Activated naive CD4-positive, alpha-beta T cell treated with anti-CD3 and anti-CD28 coated beads for 36 hours (primary cell): Measurements from ENCODE around the gene CD101. TPM values are rescaled to one million over a fixed set of nuclear protein-coding genes. Genes with fewer than 3 reads are reported as not detected.

Experiments used
- CTCF ChIA-PET: fragments of 350-600 bp; sonication (Branson Sonifier 250); formaldehyde crosslinking; loops from one replicate; lab custom pipeline; 2021; ENCODE audit warnings: antibody characterized with exemption; lab: Charles Lee
- DNase-seq: peaks from one replicate; pipeline ENCODE4 v3.0.0-alpha.2; 2020
- H3K27ac Mint-ChIP-seq: one replicate; pipeline ENCODE4 v1.8.0; 2021; ENCODE audit warnings: mild to moderate bottlenecking, mixed read lengths
- H3K27me3 Mint-ChIP-seq: one replicate; pipeline ENCODE4 v1.8.0; 2021; ENCODE audit warnings: low read depth, mixed read lengths
- H3K36me3 Mint-ChIP-seq: one replicate; pipeline ENCODE4 v1.8.0; 2021; ENCODE audit warnings: low read depth, mixed read lengths
- H3K4me1 Mint-ChIP-seq: one replicate; pipeline ENCODE4 v1.8.0; 2021; ENCODE audit warnings: low read depth, mixed read lengths
- H3K4me3 Mint-ChIP-seq: one replicate; pipeline ENCODE4 v1.8.0; 2021; ENCODE audit warnings: mild to moderate bottlenecking, moderate library complexity, mixed read lengths
- H3K9me3 Mint-ChIP-seq: one replicate; pipeline ENCODE4 v1.8.0; 2021; ENCODE audit warnings: mixed read lengths
- intact Hi-C: fragments of 100-400 bp; cut with micrococcal nuclease; formaldehyde crosslinking; loops from one replicate; pipeline ENCODE4 v1.15.1; 2023
- total RNA-seq, 2 experiments: library from RNA; stranded (reverse); gene quantifications; one replicate each; pipeline ENCODE4 v1.2.3, GENCODE V29; 2021

Gene CD101
- total RNA-seq, 2 experiments from 2014 or later, result 0.83 to 1.1 TPM

- Mint-ChIP-seq H3K9me3 (peaks cover 3% of the 10 kb centered on the region), H3K4me1 (peaks cover 32% of the 10 kb centered on the region), H3K36me3 (peaks cover 10% of the 10 kb centered on the region), H3K27ac (peak overlapping the region; percentile 31), H3K27me3 (no peaks in the 10 kb centered on the region), H3K4me3 (no peak overlapping the region)
- no peak for DNase-seq
- intact Hi-C loops, result no loop called here
- CTCF ChIA-PET, result no interaction called here
Measured at GRCh38 chr1:117045644-117046043, 44.1 kb downstream of the CD101 start.

GRCh38 chr1:117046781-117047180 is 45.2 kb downstream of the CD101 start:
- CTCF ChIA-PET, result interaction anchor here (0.6 to 1.2 kb wide), 4 partner anchors 25 to 322 kb away, joined by 3 to 6 read pairs (median 4); no protein-coding TSS in a partner anchor
- peaks cover 44% of the 10 kb centered on the region for H3K4me1 Mint-ChIP-seq
- H3K27ac Mint-ChIP-seq, result no peak overlapping the region
- DNase-seq, result no peak
- H3K27me3 Mint-ChIP-seq, result no peaks in the 10 kb centered on the region
- peaks cover 3% of the 10 kb centered on the region for H3K9me3 Mint-ChIP-seq
- H3K4me3 Mint-ChIP-seq, result no peak overlapping the region
- peaks cover 10% of the 10 kb centered on the region for H3K36me3 Mint-ChIP-seq
- intact Hi-C loops, result no loop called here

- intact Hi-C loops, result no loop called here
- H3K27ac Mint-ChIP-seq, result no peak overlapping the region
- H3K27me3 Mint-ChIP-seq, result no peaks in the 10 kb centered on the region
- peaks cover 3% of the 10 kb centered on the region for H3K9me3 Mint-ChIP-seq
- H3K4me3 Mint-ChIP-seq, result no peak overlapping the region
- H3K4me1 Mint-ChIP-seq, result peaks cover 49% of the 10 kb centered on the region
- CTCF ChIA-PET, result interaction anchor here (0.6 to 1.2 kb wide), 4 partner anchors 26 to 323 kb away, joined by 3 to 6 read pairs (median 4); no protein-coding TSS in a partner anchor
- DNase-seq, result no peak
- peaks cover 10% of the 10 kb centered on the region for H3K36me3 Mint-ChIP-seq
Measured at GRCh38 chr1:117047271-117047670, 45.7 kb downstream of the CD101 start.

GRCh38 chr1:117049857-117050256 is 48.3 kb downstream of the CD101 start:
- no peak for DNase-seq
- Mint-ChIP-seq H3K27ac (peak overlapping the region; percentile 68), H3K27me3 (no peaks in the 10 kb centered on the region), H3K9me3 (no peaks in the 10 kb centered on the region), H3K36me3 (peaks cover 13% of the 10 kb centered on the region), H3K4me1 (peaks cover 57% of the 10 kb centered on the region), H3K4me3 (peak overlapping the region; percentile 42)
- CTCF ChIA-PET, result interaction anchor here (0.7 to 1.9 kb wide), 5 partner anchors 10 to 475 kb away, joined by 3 to 5 read pairs (median 3); partner anchors contain the start of gene TTF2
- intact Hi-C loops, result loop anchor here (1.0 kb wide), 6 partner anchors 10 to 223 kb away; partner anchors contain the start of genes CD101 and TTF2

- Mint-ChIP-seq H3K27ac (peak overlapping the region; percentile 28), H3K9me3 (no peaks in the 10 kb centered on the region), H3K4me3 (peak overlapping the region; percentile 45), H3K4me1 (peaks cover 61% of the 10 kb centered on the region), H3K36me3 (peaks cover 15% of the 10 kb centered on the region), H3K27me3 (no peaks in the 10 kb centered on the region)
- peak; percentile 69 for DNase-seq
- CTCF ChIA-PET, result interaction anchor here (0.6 to 2.1 kb wide), 6 partner anchors 14 to 327 kb away, joined by 3 to 10 read pairs (median 4); no protein-coding TSS in a partner anchor
- intact Hi-C loops, result loop anchor here (1.0 kb wide), 1 partner anchor 314 kb away; no protein-coding TSS in a partner anchor
Measured at GRCh38 chr1:117051224-117052064, 49.9 kb downstream of the CD101 start.

- DNase-seq, result no peak
- H3K4me3 Mint-ChIP-seq, result no peak overlapping the region
- H3K36me3 Mint-ChIP-seq, result peaks cover 10% of the 10 kb centered on the region
- no peaks in the 10 kb centered on the region for H3K9me3 Mint-ChIP-seq
- peaks cover 53% of the 10 kb centered on the region for H3K4me1 Mint-ChIP-seq
- intact Hi-C loops, result no loop called here
- H3K27me3 Mint-ChIP-seq, result no peaks in the 10 kb centered on the region
- CTCF ChIA-PET, result interaction anchor here (0.6 to 1.8 kb wide), 6 partner anchors 72 to 538 kb away, joined by 3 to 12 read pairs (median 5); no protein-coding TSS in a partner anchor
- H3K27ac Mint-ChIP-seq, result no peak overlapping the region
Measured at GRCh38 chr1:117054068-117054467, 52.5 kb downstream of the CD101 start.

- Mint-ChIP-seq H3K36me3 (peaks cover 27% of the 10 kb centered on the region), H3K4me1 (peaks cover 42% of the 10 kb centered on the region), H3K27me3 (no peaks in the 10 kb centered on the region), H3K27ac (no peak overlapping the region), H3K4me3 (no peak overlapping the region), H3K9me3 (no peaks in the 10 kb centered on the region)
- DNase-seq, result no peak
- intact Hi-C loops, result no loop called here
- CTCF ChIA-PET, result interaction anchor here (0.9 to 2.1 kb wide), 5 partner anchors 10 to 484 kb away, joined by 3 to 9 read pairs (median 4); no protein-coding TSS in a partner anchor
Measured at GRCh38 chr1:117058810-117059209, 57.2 kb downstream of the CD101 start.

- Mint-ChIP-seq H3K27ac (no peak overlapping the region), H3K27me3 (no peaks in the 10 kb centered on the region), H3K4me1 (peaks cover 43% of the 10 kb centered on the region), H3K9me3 (no peaks in the 10 kb centered on the region), H3K36me3 (peaks cover 29% of the 10 kb centered on the region), H3K4me3 (no peak overlapping the region)
- intact Hi-C loops, result no loop called here
- CTCF ChIA-PET, result interaction anchor here (0.6 to 3.6 kb wide), 12 partner anchors 10 to 335 kb away, joined by 3 to 15 read pairs (median 4); partner anchors contain the start of gene CD2
- peak; percentile 85 for DNase-seq
Measured at GRCh38 chr1:117059334-117059677, 57.7 kb downstream of the CD101 start.

GRCh38 chr1:117059678-117060440 is 58.3 kb downstream of the CD101 start, which contains the start of gene TTF2:
TSS of gene TTF2 (plus strand) at chr1:117060326. CDS start at chr1:117060347, 21 bp downstream.
- H3K27ac Mint-ChIP-seq, result no peak within 1 kb of the TSS
- intact Hi-C loops, result loop anchor here (1.0 to 10.0 kb wide), 23 partner anchors 11 to 908 kb away; partner anchors contain the start of genes CD2, GDAP2, TENT5C and WDR3
- H3K36me3 Mint-ChIP-seq, result peaks cover 33% of the 10 kb centered on the region
- H3K27me3 Mint-ChIP-seq, result no peaks in the 10 kb centered on the region
- peak; percentile 98 for DNase-seq
- CTCF ChIA-PET, result interaction anchor here (0.6 to 3.6 kb wide), 26 partner anchors 10 to 335 kb away, joined by 3 to 15 read pairs (median 4); partner anchors contain the start of gene CD2
- H3K9me3 Mint-ChIP-seq, result no peaks in the 10 kb centered on the region
- H3K4me1 Mint-ChIP-seq, result peaks cover 41% of the 10 kb centered on the region
- no peak within 1 kb of the TSS for H3K4me3 Mint-ChIP-seq

- CTCF ChIA-PET, result interaction anchor here (0.6 to 3.6 kb wide), 25 partner anchors 9 to 338 kb away, joined by 3 to 15 read pairs (median 4); partner anchors contain the start of gene CD2
- peaks cover 40% of the 10 kb centered on the region for H3K4me1 Mint-ChIP-seq
- intact Hi-C loops, result loop anchor here (1.0 to 10.0 kb wide), 23 partner anchors 11 to 908 kb away; partner anchors contain the start of genes CD2, GDAP2, TENT5C and WDR3
- H3K36me3 Mint-ChIP-seq, result peaks cover 40% of the 10 kb centered on the region
- H3K9me3 Mint-ChIP-seq, result no peaks in the 10 kb centered on the region
- no peaks in the 10 kb centered on the region for H3K27me3 Mint-ChIP-seq
- peak; percentile 60 for DNase-seq
- no peak overlapping the region for H3K27ac Mint-ChIP-seq
- H3K4me3 Mint-ChIP-seq, result no peak overlapping the region
Measured at GRCh38 chr1:117060441-117061317, 59.1 kb downstream of the CD101 start.

- Mint-ChIP-seq H3K36me3 (peaks cover 47% of the 10 kb centered on the region), H3K27ac (no peak overlapping the region), H3K9me3 (no peaks in the 10 kb centered on the region), H3K4me3 (peak overlapping the region; percentile 52), H3K4me1 (peaks cover 43% of the 10 kb centered on the region), H3K27me3 (no peaks in the 10 kb centered on the region)
- CTCF ChIA-PET, result interaction anchor here (0.6 to 3.6 kb wide), 8 partner anchors 16 to 645 kb away, joined by 3 to 15 read pairs (median 4); no protein-coding TSS in a partner anchor
- peak; percentile 70 for DNase-seq
- intact Hi-C loops, result loop anchor here (1.0 to 10.0 kb wide), 11 partner anchors 15 to 910 kb away; partner anchors contain the start of genes GDAP2, TENT5C and WDR3
Measured at GRCh38 chr1:117061986-117062415, 60.4 kb downstream of the CD101 start.
